Fibroblast of skin of right quadriceps (primary cell): Measurements from ENCODE around the gene OR4S1.
"Not testable (repeated sequence)": the region's sequence is repeated elsewhere in the genome, so short reads cannot be mapped to it uniquely, and the experiment has no call there.

Experiments used
- DNase-seq: peaks from one replicate; pipeline ENCODE4 v3.0.0-alpha.2; 2013

Gene OR4S1

GRCh38 chr11:48305923-48306322 is at the start of gene OR4S1:
TSS of gene OR4S1 (plus strand) at chr11:48306223. CDS start at chr11:48306223, 0 bp downstream.
- no peak for DNase-seq

- no peak for DNase-seq
Observed at GRCh38 chr11:48261600-48261999, 44.4 kb upstream of the OR4S1 start.

- no peak for DNase-seq
Observed at GRCh38 chr11:48263423-48263911, 42.6 kb upstream of the OR4S1 start, which contains the start of gene OR4X1. TSS of gene OR4X1 (plus strand) at chr11:48263861. CDS start at chr11:48263861, 0 bp downstream.

GRCh38 chr11:48270621-48271020 is 35.4 kb upstream of the OR4S1 start:
- DNase-seq = no peak

GRCh38 chr11:48272606-48273005 is 33.4 kb upstream of the OR4S1 start:
- DNase-seq = no peak

GRCh38 chr11:48307760-48308386 is 1.9 kb downstream of the OR4S1 start:
- DNase-seq = peak; percentile 9

- DNase-seq = not testable (repeated sequence)
Observed at GRCh38 chr11:48313590-48313989, 7.6 kb downstream of the OR4S1 start.

GRCh38 chr11:48319813-48320212 is 13.8 kb downstream of the OR4S1 start:
- DNase-seq = not testable (repeated sequence)

- DNase-seq = not testable (repeated sequence)
Observed at GRCh38 chr11:48324620-48325019, 18.6 kb downstream of the OR4S1 start, which contains the start of gene OR4C3. TSS of gene OR4C3 (plus strand) at chr11:48324920. CDS start at chr11:48325022, 102 bp downstream.

- no peak for DNase-seq
Observed at GRCh38 chr11:48341466-48341865, 35.4 kb downstream of the OR4S1 start.

GRCh38 chr11:48342505-48342904 is 36.5 kb downstream of the OR4S1 start:
- DNase-seq = not testable (repeated sequence)

- DNase-seq = not testable (repeated sequence)
Observed at GRCh38 chr11:48346286-48346685, 40.3 kb downstream of the OR4S1 start.

GRCh38 chr11:48354013-48354412 is 48.0 kb downstream of the OR4S1 start:
- no peak for DNase-seq

GRCh38 chr11:48354677-48355076 is 48.7 kb downstream of the OR4S1 start:
- DNase-seq = no peak
